Measurements from ENCODE around the gene PCSK1N. TPM values are rescaled to one million over a fixed set of nuclear protein-coding genes. Genes with fewer than 3 reads are reported as not detected.
A peak's percentile ranks its signal among the peaks of the same experiment; 100 is the strongest.

Gene PCSK1N
- total RNA-seq, 1 donor from 2014 or later: 3.0 TPM

GRCh38 chrX:48802089-48802904, 33.1 kb downstream of the PCSK1N start:
- TF ChIP-seq CTCF (IDR thresholded peaks at IDR 0.05): no peak
- no peaks in the 10 kb centered on the region for H3K27me3 ChIP-seq (ENCODE audit: low read depth)
- intact Hi-C loops (cut with DNase I): no loop called here

GRCh38 chrX:48801280-48802088, 33.9 kb downstream of the PCSK1N start, which contains the start of gene HDAC6:
Gene HDAC6, plus strand, starts transcription at chrX:48802067. Its CDS starts 626 bp downstream, at chrX:48802693.
- no peaks in the 10 kb centered on the region for H3K27me3 ChIP-seq (ENCODE audit: low read depth)
- ATAC-seq (peak; percentile 96 to 97), DNase-seq (peak; percentile 98)
- H3K4me3 ChIP-seq: peak within 1 kb of the TSS; percentile 62
- no peak for TF ChIP-seq CTCF (IDR thresholded peaks at IDR 0.05)
- no peaks in the 10 kb centered on the region for H3K9me3 ChIP-seq
- intact Hi-C loops (cut with DNase I): no loop called here
- H3K4me1 ChIP-seq: peaks cover 5% of the 10 kb centered on the region
- peak within 1 kb of the TSS; percentile 95 for H3K27ac ChIP-seq
- peaks cover 3% of the 10 kb centered on the region for H3K36me3 ChIP-seq

More at GRCh38 chrX:48802089-48802904, 33.1 kb downstream of the PCSK1N start:
- peak overlapping the region; percentile 56 for H3K4me3 ChIP-seq
- H3K36me3 ChIP-seq: peaks cover 3% of the 10 kb centered on the region
- ATAC-seq (peak; percentile 75 to 80), DNase-seq (peak; percentile 89)
- peaks cover 5% of the 10 kb centered on the region for H3K4me1 ChIP-seq
- H3K27ac ChIP-seq: peak overlapping the region; percentile 89
- no peaks in the 10 kb centered on the region for H3K9me3 ChIP-seq

DNA sequence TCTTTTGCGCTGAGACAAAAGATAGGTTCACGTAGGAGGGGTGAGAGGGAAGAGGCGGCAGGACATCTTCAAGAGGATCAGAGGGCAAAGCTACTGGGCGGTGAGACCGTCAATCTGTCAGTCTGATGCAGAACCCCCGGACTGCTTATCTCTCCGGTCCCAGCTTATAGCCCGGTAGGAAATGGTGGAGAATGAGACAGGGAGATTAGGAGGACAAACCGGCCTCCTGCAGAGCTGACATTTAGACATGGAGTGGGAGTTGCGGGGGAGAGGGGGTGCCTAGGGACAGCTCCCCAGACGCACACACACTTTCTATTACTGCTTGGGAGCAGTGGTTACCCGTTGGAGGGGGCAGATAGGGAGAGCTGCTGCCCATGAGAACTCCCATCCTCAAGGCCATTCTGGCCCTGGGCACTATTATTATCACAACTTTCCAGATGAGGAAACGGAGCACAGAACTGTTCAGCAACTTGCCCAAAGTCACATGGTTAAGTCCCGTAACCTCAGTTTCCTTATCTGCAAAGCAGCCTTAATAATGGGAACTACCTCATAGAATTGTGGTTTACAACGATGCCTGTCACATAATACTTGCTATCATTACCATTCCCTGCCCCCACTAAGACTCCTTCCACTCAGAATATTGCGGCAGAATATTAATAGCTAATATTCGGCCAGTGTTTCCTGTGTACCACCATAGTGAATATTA, 34.7 kb downstream of the PCSK1N start:
- Histone ChIP-seq H3K27ac (peak overlapping the region; percentile 95), H3K27me3 (ENCODE audit: low read depth) (no peaks in the 10 kb centered on the region), H3K36me3 (peaks cover 3% of the 10 kb centered on the region), H3K4me1 (peaks cover 5% of the 10 kb centered on the region), H3K9me3 (no peaks in the 10 kb centered on the region), H3K4me3 (peak overlapping the region; percentile 62)
- intact Hi-C loops (cut with DNase I): no loop called here
- DNase-seq: no peak
- no peak for ATAC-seq
- TF ChIP-seq CTCF (IDR thresholded peaks at IDR 0.05): no peak

- ATAC-seq (no peak), DNase-seq (no peak)
- H3K27me3 ChIP-seq (ENCODE audit: low read depth): no peaks in the 10 kb centered on the region
- H3K4me1 ChIP-seq: peaks cover 5% of the 10 kb centered on the region
- H3K4me3 ChIP-seq: no peak overlapping the region
- H3K27ac ChIP-seq: no peak overlapping the region
- no peaks in the 10 kb centered on the region for H3K36me3 ChIP-seq
- TF ChIP-seq CTCF (IDR thresholded peaks at IDR 0.05): no peak
- intact Hi-C loops (cut with DNase I): no loop called here
- H3K9me3 ChIP-seq: no peaks in the 10 kb centered on the region
Measured at GRCh38 chrX:48798318-48798717, 37.1 kb downstream of the PCSK1N start.

DNA sequence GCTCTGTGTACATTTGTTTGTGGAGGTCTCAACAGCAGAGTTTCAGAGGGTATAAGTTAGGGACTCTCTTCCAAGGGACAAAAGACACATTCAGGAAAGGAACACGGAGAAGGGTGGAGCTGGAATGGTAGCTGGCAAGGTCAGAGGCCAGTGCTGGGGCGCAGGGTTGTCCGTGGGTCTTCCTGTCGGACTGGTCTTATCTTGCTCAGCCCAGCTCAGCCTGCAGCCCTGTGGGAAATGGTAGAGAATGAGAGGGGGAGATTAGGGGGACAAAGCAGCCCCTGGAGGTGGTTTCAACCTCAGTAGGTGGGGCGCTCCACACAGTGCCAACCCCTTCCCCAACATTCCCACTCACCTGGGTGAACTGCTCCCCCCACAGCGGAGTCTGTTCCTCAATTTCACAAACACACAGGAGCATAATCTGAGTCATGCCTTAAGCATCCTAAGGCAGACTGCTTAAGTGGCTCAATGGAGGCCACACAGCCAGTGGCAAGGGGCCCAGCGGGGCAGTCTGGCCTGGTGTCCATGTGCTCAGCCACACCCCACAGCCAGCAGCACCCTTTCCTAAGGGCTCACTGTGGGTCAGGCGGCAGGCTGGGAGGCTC, 40.4 kb downstream of the PCSK1N start:
- Histone ChIP-seq H3K36me3 (no peaks in the 10 kb centered on the region), H3K27ac (peak overlapping the region; percentile 18), H3K4me3 (no peak overlapping the region), H3K9me3 (no peaks in the 10 kb centered on the region), H3K27me3 (ENCODE audit: low read depth) (no peaks in the 10 kb centered on the region), H3K4me1 (no peaks in the 10 kb centered on the region)
- intact Hi-C loops (cut with DNase I): no loop called here
- ATAC-seq: peak; percentile 91 to 93
- peak; percentile 72 for DNase-seq
- TF ChIP-seq CTCF (IDR thresholded peaks at IDR 0.05): no peak
